ENCODE results near the gene CMBL. TPM values are rescaled to one million over a fixed set of nuclear protein-coding genes. Genes with fewer than 3 reads are reported as not detected.
A peak's percentile ranks its signal among the peaks of the same experiment; 100 is the strongest.

Gene CMBL
- total RNA-seq, 1 donor from 2014 or later: not detected

DNA sequence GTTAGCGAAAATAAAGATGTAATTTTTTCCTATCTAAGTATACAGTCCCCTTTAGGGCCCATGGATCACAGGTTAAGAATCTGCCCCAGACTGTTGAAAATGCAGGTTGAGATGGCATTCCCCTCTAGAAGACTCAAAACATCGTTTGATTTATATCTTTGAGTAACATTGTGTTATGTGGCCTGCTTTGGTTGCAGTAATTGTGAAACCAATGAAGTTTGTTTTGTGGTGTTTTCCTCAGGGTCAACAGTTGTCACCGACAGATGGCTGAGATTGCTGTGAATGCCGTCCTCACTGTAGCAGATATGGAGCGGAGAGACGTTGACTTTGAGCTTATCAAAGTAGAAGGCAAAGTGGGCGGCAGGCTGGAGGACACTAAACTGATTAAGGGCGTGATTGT lies 49.8 kb downstream of the CMBL start:
- Mint-ChIP-seq H3K4me1 (peaks cover 15% of the 10 kb centered on the region), H3K27ac (no peak overlapping the region), H3K36me3 (ENCODE audit: low read depth) (peaks cover 94% of the 10 kb centered on the region), H3K27me3 (no peaks in the 10 kb centered on the region), H3K4me3 (no peak overlapping the region), H3K9me3 (no peaks in the 10 kb centered on the region)
- POLR2A ChIA-PET: no interaction called here
- TF ChIP-seq, protein P1, sequence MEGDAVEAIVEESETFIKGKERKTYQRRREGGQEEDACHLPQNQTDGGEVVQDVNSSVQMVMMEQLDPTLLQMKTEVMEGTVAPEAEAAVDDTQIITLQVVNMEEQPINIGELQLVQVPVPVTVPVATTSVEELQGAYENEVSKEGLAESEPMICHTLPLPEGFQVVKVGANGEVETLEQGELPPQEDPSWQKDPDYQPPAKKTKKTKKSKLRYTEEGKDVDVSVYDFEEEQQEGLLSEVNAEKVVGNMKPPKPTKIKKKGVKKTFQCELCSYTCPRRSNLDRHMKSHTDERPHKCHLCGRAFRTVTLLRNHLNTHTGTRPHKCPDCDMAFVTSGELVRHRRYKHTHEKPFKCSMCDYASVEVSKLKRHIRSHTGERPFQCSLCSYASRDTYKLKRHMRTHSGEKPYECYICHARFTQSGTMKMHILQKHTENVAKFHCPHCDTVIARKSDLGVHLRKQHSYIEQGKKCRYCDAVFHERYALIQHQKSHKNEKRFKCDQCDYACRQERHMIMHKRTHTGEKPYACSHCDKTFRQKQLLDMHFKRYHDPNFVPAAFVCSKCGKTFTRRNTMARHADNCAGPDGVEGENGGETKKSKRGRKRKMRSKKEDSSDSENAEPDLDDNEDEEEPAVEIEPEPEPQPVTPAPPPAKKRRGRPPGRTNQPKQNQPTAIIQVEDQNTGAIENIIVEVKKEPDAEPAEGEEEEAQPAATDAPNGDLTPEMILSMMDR (IDR thresholded peaks at IDR 0.05): no peak
- ATAC-seq (ENCODE audit: low read depth) (no peak), DNase-seq (no peak)
- CTCF ChIA-PET: no interaction called here
- intact Hi-C loops (cut with micrococcal nuclease): no loop called here

DNA sequence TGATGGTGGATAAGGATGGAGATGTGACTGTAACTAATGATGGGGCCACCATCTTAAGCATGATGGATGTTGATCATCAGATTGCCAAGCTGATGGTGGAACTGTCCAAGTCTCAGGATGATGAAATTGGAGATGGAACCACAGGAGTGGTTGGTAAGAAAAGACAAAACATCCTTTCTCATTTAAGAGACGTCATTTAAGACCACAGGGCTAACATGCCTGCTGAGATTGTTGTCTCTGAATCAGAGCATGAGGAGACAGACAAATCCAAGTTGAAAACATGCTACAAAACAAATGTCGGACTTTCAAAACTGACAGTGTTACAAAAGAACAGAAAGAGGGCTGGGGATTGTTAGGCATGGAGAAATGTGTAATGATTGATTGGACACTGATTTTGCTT lies 53.0 kb downstream of the CMBL start:
- intact Hi-C loops (cut with micrococcal nuclease): no loop called here
- TF ChIP-seq, protein P1 (IDR thresholded peaks at IDR 0.05): no peak
- Mint-ChIP-seq H3K36me3 (ENCODE audit: low read depth) (peaks cover 82% of the 10 kb centered on the region), H3K27me3 (no peaks in the 10 kb centered on the region), H3K4me1 (peaks cover 37% of the 10 kb centered on the region), H3K9me3 (no peaks in the 10 kb centered on the region), H3K4me3 (no peak overlapping the region), H3K27ac (no peak overlapping the region)
- no peak for DNase-seq
- no peak for ATAC-seq (ENCODE audit: low read depth)
- ChIA-PET CTCF (no interaction called here), POLR2A (no interaction called here)

DNA sequence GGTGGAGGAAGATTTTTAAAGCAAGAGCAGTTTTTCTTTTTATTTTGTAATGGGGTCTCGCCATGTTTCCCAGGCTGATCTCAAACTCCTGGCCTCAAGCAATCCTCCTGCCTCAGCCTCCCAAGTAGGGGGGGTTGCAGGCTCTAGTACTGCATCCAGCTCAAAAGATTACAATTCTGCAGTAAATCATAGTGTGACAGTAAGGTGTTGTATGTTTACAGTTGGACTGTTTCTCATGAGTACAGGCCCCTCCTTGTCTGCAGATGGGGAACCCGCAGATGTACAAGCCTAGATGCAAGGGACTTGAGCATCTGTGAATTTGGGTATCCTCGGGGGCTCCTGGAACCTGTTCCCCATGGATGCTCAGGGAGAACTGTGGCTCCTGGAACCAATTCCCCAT lies 54.3 kb downstream of the CMBL start:
- ChIA-PET POLR2A (no interaction called here), CTCF (no interaction called here)
- TF ChIP-seq, protein P1 (IDR thresholded peaks at IDR 0.05): no peak
- Mint-ChIP-seq H3K36me3 (ENCODE audit: low read depth) (peaks cover 73% of the 10 kb centered on the region), H3K27ac (no peak overlapping the region), H3K9me3 (no peaks in the 10 kb centered on the region), H3K4me1 (peaks cover 47% of the 10 kb centered on the region), H3K4me3 (no peak overlapping the region), H3K27me3 (no peaks in the 10 kb centered on the region)
- no peak for ATAC-seq (ENCODE audit: low read depth)
- no peak for DNase-seq
- intact Hi-C loops (cut with micrococcal nuclease): no loop called here

DNA sequence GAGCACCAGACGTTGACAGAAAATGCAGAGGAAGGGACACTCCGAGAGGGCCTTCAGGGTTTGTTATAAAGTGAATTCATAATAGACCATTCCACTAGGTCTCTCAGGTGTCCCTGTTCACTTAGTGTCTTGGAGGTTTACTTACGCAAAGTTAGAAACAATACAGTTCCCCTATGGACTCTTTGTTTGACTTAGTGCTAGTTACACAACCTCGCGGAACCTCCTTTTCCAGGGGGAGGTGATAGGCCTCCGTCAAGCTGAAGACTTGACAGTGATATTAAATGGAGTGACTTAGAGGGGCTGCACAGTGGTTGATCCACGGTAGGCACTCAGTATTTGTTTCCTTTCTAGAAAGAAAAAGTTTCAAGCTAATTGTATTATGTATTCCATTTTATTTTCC lies 56.3 kb downstream of the CMBL start:
- POLR2A ChIA-PET: interaction anchor here (4.1 kb wide), 1 partner anchor 102 kb away, joined by 69 read pairs; the partner anchor contains the start of gene MARCHF6
- TF ChIP-seq, protein P1 (IDR thresholded peaks at IDR 0.05): no peak
- no peaks in the 10 kb centered on the region for H3K27me3 Mint-ChIP-seq
- H3K4me1 Mint-ChIP-seq: peaks cover 52% of the 10 kb centered on the region
- ATAC-seq (ENCODE audit: low read depth) (no peak), DNase-seq (no peak)
- H3K9me3 Mint-ChIP-seq: no peaks in the 10 kb centered on the region
- intact Hi-C loops (cut with micrococcal nuclease): loop anchor here (2.0 kb wide), 2 partner anchors 313 to 509 kb away; partner anchors contain the start of genes ANKRD33B and DAP
- peak overlapping the region; percentile 98 for H3K4me3 Mint-ChIP-seq
- peak overlapping the region; percentile 43 for H3K27ac Mint-ChIP-seq
- CTCF ChIA-PET: interaction anchor here (0.9 kb wide), 1 partner anchor 147 kb away, joined by 3 read pairs; no protein-coding TSS in a partner anchor
- H3K36me3 Mint-ChIP-seq (ENCODE audit: low read depth): peaks cover 53% of the 10 kb centered on the region

DNA sequence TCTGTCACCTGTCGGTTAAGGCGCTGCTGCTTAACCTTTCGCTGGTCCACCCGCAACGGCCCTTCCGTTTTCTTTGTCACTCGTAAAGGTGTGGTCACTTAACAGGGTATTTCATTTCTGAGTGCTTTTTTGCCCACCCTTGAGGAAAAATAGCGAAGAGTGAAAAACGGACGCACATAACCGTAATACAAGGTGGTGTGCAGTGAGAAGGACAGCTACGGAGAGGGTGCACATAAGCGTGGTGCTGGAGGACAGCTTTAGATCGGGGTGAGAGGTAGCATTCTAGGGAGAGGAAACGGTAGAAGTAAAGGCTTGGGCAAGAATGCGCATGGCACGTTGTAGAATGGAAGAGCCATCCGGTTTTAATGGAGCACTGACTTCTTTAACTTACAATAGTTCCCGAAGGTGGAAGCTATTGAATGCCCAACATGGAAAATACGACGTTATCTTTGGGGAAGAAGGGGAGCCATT lies 56.9 kb downstream of the CMBL start:
- peaks cover 52% of the 10 kb centered on the region for H3K4me1 Mint-ChIP-seq
- H3K27ac Mint-ChIP-seq: peak overlapping the region; percentile 43
- DNase-seq: no peak
- no peaks in the 10 kb centered on the region for H3K27me3 Mint-ChIP-seq
- peaks cover 47% of the 10 kb centered on the region for H3K36me3 Mint-ChIP-seq (ENCODE audit: low read depth)
- H3K9me3 Mint-ChIP-seq: no peaks in the 10 kb centered on the region
- TF ChIP-seq, protein P1 (IDR thresholded peaks at IDR 0.05): no peak
- POLR2A ChIA-PET: interaction anchor here (1.9 to 4.1 kb wide), 4 partner anchors 13 to 381 kb away, joined by 5 to 69 read pairs (median 13); partner anchors contain the start of genes ANKRD33B and MARCHF6
- CTCF ChIA-PET: interaction anchor here (0.9 to 1.4 kb wide), 2 partner anchors 114 to 148 kb away, joined by 3 to 4 read pairs; no protein-coding TSS in a partner anchor
- ATAC-seq (ENCODE audit: low read depth): no peak
- intact Hi-C loops (cut with micrococcal nuclease): loop anchor here (1.0 to 2.0 kb wide), 3 partner anchors 102 to 510 kb away; partner anchors contain the start of genes ANKRD33B, DAP and MARCHF6
- peak overlapping the region; percentile 98 for H3K4me3 Mint-ChIP-seq

Data from activated B cell treated with CpG ODN at 0.5 μM for 24 hours (primary cell).